SH-SY5Y (cell line): ENCODE measurements around the gene HACD2.

Experiments
- GATA2 ChIP-seq: IDR thresholded peaks from 2 replicates; pipeline ENCODE4 v1.6.1; 2011; ENCODE audit warnings: mild to moderate bottlenecking, low read depth, low read length
- GATA3 ChIP-seq: IDR thresholded peaks from 2 replicates; pipeline ENCODE4 v1.6.1; 2011; ENCODE audit warnings: low read depth, mild to moderate bottlenecking, low read length, moderate library complexity

GRCh38 chr3:123595396-123596180, 10.7 kb upstream of the HACD2 start:
- TF ChIP-seq GATA2 (no peak), GATA3 (no peak)
